ENCODE data around the gene LRP1B. TPM values are rescaled to one million over a fixed set of nuclear protein-coding genes. Genes with fewer than 3 reads are reported as not detected.

Gene LRP1B
- polyA plus RNA-seq, 2 of the 4 experiments (the other 2 are of a cell fraction), result 0.03 TPM; not detected in 1

GRCh38 chr2:142031656-142032055, 99.2 kb downstream of the LRP1B start:
- no peak overlapping the region for H3K27ac ChIP-seq
- no peak overlapping the region for H3K4me2 ChIP-seq
- no peak for TF ChIP-seq FOSB (CRISPR knock-in tag; IDR thresholded peaks at IDR 0.05)
- TF ChIP-seq PHF8 (IDR thresholded peaks at IDR 0.05; ENCODE audit: borderline replicate concordance, low read depth), result no peak
- no peak for TF ChIP-seq RCOR1 (IDR thresholded peaks at IDR 0.05; ENCODE audit: low read depth, low read length)
- no peak for TF ChIP-seq TP53 (CRISPR knock-in tag; IDR thresholded peaks at IDR 0.05)
- no peak for TF ChIP-seq EHF (CRISPR knock-in tag; IDR thresholded peaks at IDR 0.05)
- no peak for TF ChIP-seq ZFP36 (IDR thresholded peaks at IDR 0.05; ENCODE audit: borderline replicate concordance, partially characterized antibody)
- TF ChIP-seq, protein P1, sequence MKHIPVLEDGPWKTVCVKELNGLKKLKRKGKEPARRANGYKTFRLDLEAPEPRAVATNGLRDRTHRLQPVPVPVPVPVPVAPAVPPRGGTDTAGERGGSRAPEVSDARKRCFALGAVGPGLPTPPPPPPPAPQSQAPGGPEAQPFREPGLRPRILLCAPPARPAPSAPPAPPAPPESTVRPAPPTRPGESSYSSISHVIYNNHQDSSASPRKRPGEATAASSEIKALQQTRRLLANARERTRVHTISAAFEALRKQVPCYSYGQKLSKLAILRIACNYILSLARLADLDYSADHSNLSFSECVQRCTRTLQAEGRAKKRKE (CRISPR knock-in tag; IDR thresholded peaks at IDR 0.05; ENCODE audit: low read depth), result no peak
- TF ChIP-seq HOXA7 (CRISPR knock-in tag; IDR thresholded peaks at IDR 0.05), result no peak
- TF ChIP-seq HDAC2 (IDR thresholded peaks at IDR 0.05), result no peak
- TF ChIP-seq RAD21 (conservative IDR thresholded peaks at IDR 0.05 in 1 of 2, IDR thresholded peaks at IDR 0.05 in 1 of 2), result no peak
- TF ChIP-seq NPAS2 (CRISPR knock-in tag; IDR thresholded peaks at IDR 0.05; ENCODE audit: borderline replicate concordance), result no peak
- DNase-seq (ENCODE audit: low read depth in 1 of 2, low spot score in 1 of 2), result no peak
- ATAC-seq, result no peak
- 39% methylated on average over 3 of the region's 3 CpGs for WGBS (ENCODE audit: missing lambda C conversion rate)
- H3K9me3 ChIP-seq, result no peaks in the 10 kb centered on the region
- CTCF ChIA-PET, result no interaction called here
- no peak overlapping the region for H3K4me3 ChIP-seq
- no peak for FAIRE-seq
- POLR2A ChIA-PET, result no interaction called here
- no peaks in the 10 kb centered on the region for H3K4me1 ChIP-seq

- DNase-seq (ENCODE audit: low read depth in 1 of 2, low spot score in 1 of 2) (no peak), FAIRE-seq (no peak), ATAC-seq (no peak)
- Histone ChIP-seq H3K4me1 (no peaks in the 10 kb centered on the region), H3K9me3 (no peaks in the 10 kb centered on the region), H3K4me2 (no peak overlapping the region), H3K27ac (no peak overlapping the region), H3K4me3 (no peak overlapping the region)
- TF ChIP-seq MYC (IDR thresholded peaks at IDR 0.05; ENCODE audit: borderline replicate concordance, low read length), result no peak
- TF ChIP-seq, protein P2, sequence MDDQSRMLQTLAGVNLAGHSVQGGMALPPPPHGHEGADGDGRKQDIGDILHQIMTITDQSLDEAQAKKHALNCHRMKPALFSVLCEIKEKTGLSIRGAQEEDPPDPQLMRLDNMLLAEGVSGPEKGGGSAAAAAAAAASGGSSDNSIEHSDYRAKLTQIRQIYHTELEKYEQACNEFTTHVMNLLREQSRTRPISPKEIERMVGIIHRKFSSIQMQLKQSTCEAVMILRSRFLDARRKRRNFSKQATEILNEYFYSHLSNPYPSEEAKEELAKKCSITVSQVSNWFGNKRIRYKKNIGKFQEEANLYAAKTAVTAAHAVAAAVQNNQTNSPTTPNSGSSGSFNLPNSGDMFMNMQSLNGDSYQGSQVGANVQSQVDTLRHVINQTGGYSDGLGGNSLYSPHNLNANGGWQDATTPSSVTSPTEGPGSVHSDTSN (IDR thresholded peaks at IDR 0.05), result no peak
- TF ChIP-seq TFCP2L1 (CRISPR knock-in tag; IDR thresholded peaks at IDR 0.05), result no peak
- TF ChIP-seq MAFK (IDR thresholded peaks at IDR 0.05; ENCODE audit: partially characterized antibody), result no peak
- TF ChIP-seq HDAC2 (IDR thresholded peaks at IDR 0.05), result no peak
- no peak for TF ChIP-seq REST (IDR thresholded peaks at IDR 0.05)
- no peak for TF ChIP-seq NPAS2 (CRISPR knock-in tag; IDR thresholded peaks at IDR 0.05; ENCODE audit: borderline replicate concordance)
- no peak for TF ChIP-seq NR3C1 (IDR thresholded peaks at IDR 0.05)
- no peak for TF ChIP-seq SREBF2 (IDR thresholded peaks at IDR 0.05)
- no peak for TF ChIP-seq HOXA7 (CRISPR knock-in tag; IDR thresholded peaks at IDR 0.05)
- no peak for TF ChIP-seq RCOR1 (IDR thresholded peaks at IDR 0.05; ENCODE audit: low read depth, low read length)
- no peak for TF ChIP-seq RARB (CRISPR knock-in tag; IDR thresholded peaks at IDR 0.05)
- no peak for TF ChIP-seq FOSB (CRISPR knock-in tag; IDR thresholded peaks at IDR 0.05)
- TF ChIP-seq, protein P3, sequence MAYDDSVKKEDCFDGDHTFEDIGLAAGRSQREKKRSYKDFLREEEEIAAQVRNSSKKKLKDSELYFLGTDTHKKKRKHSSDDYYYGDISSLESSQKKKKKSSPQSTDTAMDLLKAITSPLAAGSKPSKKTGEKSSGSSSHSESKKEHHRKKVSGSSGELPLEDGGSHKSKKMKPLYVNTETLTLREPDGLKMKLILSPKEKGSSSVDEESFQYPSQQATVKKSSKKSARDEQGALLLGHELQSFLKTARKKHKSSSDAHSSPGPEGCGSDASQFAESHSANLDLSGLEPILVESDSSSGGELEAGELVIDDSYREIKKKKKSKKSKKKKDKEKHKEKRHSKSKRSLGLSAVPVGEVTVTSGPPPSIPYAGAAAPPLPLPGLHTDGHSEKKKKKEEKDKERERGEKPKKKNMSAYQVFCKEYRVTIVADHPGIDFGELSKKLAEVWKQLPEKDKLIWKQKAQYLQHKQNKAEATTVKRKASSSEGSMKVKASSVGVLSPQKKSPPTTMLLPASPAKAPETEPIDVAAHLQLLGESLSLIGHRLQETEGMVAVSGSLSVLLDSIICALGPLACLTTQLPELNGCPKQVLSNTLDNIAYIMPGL (CRISPR knock-in tag; IDR thresholded peaks at IDR 0.05; ENCODE audit: borderline replicate concordance), result no peak
- TF ChIP-seq CBX2 (IDR thresholded peaks at IDR 0.05; ENCODE audit: borderline replicate concordance, low read depth), result no peak
- ChIA-PET POLR2A (no interaction called here), CTCF (no interaction called here)
- 1% methylated on average over 2 of the region's 2 CpGs for WGBS (ENCODE audit: missing lambda C conversion rate)
Measured at GRCh38 chr2:142030735-142031134, 100.1 kb downstream of the LRP1B start.

All from A549 (cell line).